DND-41 (cell line): ENCODE results near the gene FUBP1.

Source experiments
- CTCF ChIP-seq: IDR thresholded peaks from 2 replicates; pipeline ENCODE4 v1.5.1; 2012; ENCODE audit warnings: borderline replicate concordance, low read length, moderate library complexity, mild to moderate bottlenecking; ENCODE audit not compliant: poor library complexity, severe bottlenecking; ENCODE audit errors: extremely low read depth
- EZH2 ChIP-seq: IDR thresholded peaks from 3 replicates; pipeline ENCODE4 v1.6.1; 2012; ENCODE audit warnings: borderline replicate concordance, low read depth, mild to moderate bottlenecking, moderate library complexity, low read length, inconsistent platforms; ENCODE audit not compliant: severe bottlenecking

DNA sequence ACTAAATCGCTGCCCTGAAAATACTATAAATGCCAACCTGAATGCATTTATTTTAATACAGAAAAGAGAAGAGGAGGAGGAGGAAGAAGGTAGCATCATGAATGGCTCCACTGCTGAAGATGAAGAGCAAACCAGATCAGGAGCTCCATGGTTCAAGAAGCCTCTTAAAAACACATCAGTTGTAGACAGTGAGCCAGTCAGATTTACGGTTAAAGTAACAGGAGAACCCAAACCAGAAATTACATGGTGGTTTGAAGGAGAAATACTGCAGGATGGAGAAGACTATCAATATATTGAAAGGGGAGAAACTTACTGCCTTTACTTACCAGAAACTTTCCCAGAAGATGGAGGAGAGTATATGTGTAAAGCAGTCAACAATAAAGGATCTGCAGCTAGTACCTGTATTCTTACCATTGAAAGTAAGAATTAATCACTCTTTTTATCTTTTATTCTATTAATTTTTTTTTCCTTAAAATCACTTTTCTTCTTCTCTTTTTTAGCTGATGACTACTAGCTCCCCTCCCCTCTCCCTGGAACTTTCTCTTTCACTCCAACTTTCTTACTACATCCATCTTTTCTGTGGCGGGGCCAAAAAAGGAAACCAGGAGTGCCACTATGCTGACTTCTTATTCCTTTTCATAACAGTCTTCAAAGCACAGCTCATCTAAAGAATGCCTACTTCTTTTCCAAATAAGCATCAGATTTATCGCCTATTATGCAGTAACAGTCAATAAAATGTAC is 36.3 kb downstream of the FUBP1 start:
- TF ChIP-seq CTCF (no peak), EZH2 (no peak)
